Stimulated activated CD4-positive, alpha-beta T cell treated with anti-CD3 and anti-CD28 coated beads, Interleukin-2, amount 100 ng/mL, for 48 hours (primary cell): ENCODE data around the gene GIMD1.
"Not testable (repeated sequence)": the region's sequence is repeated elsewhere in the genome, so short reads cannot be mapped to it uniquely, and the experiment has no call there.

ENCODE experiments used
- DNase-seq, 2 donors: peaks; one replicate each; pipeline ENCODE4 v3.0.0-alpha.2; 2020

The GIMD1 gene

DNA sequence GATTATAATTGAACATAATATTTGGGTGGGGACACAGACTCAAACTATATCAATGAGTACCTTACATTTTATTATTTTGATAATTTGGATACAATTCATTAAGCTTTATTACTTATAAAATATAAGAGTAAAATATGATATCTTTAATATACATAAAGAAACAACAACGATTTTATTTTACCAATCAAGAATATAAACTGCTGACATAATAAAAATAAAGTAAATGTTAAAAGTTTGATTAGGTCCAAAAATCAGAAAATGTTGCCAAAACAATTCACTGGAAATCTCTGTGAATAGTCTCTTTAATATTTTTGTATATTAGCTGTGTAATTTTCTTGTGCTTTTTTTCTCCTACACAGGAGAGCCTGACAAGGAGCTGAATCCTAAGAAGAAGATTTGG, 21.4 kb downstream of the GIMD1 start:
- no peak for DNase-seq

DNA sequence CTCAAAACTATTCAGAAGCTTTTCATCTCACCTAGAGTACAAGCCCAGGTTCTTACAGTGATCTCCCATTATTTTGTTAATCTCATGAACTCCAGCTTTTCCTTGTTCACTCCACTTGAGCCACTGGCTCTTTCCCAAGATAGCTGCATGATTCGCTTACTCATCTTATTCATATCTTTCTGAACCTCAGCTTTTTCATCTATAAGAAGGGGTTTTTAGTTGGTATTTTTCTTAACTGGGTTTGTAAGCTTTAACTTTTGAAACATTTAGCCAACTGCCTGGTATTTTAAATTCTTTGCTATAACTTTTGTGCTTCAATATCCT, 24.0 kb downstream of the GIMD1 start:
- DNase-seq = no peak

DNA sequence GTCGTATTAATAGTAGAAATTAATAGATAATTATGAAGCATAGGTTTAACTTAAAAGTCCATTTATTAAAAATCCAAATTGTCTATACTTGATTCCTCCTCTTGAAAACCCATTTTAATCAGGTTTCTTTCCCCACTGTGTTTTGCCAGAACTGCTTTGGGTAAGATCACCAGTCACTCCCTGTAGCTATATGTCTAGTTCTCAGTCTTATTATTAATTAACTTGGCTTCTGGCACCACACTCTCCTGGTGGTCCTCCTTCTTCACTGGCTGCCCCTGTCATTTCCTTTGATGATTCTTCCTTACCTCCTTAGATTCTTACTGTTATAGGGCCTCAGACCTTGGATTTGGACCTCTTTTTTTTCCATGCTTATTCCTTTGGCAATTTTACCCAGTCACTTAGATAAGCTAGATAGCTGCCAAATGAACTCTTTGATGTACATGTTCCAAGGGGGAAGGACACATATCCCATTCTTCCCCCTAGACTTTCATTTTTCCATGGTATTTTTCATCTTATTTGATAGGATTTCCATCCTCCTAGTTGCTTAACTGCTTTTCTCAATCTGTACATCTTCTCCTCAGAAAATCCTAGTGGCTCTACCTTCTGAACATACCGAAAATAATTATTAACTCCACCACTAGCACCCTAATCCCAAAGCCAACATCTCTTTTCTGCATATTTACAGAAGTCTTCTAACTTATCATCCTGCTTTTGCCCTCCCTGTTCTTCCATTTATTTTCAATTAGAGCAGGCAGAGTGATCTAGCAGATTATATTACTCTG, 24.5 kb downstream of the GIMD1 start:
- DNase-seq = no peak

DNA sequence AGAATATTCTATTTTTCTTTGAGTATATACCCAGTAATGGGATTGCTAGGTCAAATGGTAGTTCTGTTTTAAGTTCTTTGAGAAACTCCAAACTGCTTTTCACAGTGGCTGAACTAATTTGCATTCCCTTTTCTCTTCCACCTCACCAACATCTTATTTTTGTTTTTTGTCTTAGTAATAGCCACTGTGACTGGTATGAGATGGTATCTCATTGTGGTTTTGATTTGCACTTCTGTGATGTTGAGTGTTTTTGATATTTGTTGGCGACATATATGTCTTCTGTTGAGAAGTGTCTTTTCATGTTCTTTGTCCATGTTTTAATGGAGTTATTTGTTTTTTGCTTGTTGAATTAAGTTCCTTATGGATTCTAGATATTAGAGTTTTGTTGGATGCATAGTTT, 27.8 kb downstream of the GIMD1 start:
- no peak for DNase-seq

DNA sequence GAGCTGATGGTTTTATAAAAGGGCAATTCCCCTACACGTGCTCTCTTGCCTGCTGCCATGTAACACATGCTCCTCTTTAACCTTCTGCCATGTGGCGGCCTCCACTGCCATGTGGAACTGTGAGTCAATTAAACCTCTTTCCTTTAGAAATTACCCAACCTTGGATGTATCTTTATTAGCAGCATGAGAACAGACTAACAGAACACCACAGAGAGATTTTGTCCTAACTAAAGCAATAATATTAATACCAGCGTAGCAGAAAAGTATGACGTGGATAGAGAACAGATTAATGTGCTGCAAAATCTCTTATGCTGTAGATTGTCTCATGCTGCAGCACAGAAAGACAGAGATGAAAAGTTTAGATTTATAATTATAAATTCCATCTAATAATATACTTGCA, 29.1 kb downstream of the GIMD1 start:
- DNase-seq = no peak

DNA sequence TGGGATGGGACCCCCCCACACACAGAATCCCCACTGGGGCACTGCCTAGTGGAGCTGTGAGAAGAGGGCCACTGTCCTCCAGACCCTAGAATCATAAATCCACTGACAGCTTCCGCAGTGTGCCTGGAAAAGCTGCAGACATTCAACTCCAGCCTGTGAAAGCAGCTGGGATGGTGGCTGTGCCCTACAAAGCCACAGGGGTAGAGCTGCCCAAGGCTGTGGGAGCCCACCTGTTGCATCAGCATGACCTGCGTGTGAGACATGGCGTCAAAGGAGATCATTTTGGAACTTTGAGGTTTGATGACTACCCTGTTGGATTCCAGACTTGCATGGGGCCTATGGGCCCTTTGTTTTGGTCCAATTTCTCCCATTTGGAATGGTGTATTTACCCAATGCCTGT, 29.9 kb downstream of the GIMD1 start:
- DNase-seq = no peak

DNA sequence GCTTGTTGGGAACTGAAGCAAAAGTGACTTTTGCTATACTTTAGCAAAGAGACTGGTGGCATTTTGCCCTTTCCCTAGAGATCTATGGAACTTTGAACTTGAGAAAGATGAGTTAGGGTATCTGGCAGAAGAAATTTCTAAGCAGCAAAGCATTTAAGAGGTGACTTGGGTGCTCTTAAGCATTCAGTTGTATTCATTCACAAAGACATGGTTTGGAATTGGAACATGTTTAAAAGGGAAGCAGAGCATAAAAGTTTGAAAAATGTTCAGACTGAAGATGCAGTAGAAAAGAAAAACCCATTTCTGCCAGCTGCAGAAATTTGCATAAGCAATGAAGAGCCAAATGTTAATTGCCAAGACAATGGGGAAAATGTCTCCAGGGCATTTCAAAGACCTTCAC, 30.7 kb downstream of the GIMD1 start:
- no peak for DNase-seq

DNA sequence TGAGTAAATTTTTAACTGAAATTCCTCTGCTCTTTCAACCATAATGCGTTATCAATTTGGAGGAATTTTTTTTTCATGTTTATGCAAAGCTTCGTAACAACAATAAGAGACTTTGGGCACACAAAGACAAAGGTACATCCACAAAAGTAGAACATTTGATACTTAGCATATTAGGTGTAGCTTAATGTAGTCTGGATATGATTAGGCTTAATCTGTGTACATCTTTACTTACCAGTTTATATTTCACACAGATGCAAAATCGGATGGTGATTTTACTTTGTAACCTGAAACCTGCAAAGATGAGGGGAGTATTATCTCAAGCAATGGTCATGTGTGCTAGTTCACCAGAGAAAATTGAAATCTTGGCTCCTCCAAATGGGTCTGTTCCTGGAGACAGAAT, 32.0 kb downstream of the GIMD1 start:
- no peak for DNase-seq

DNA sequence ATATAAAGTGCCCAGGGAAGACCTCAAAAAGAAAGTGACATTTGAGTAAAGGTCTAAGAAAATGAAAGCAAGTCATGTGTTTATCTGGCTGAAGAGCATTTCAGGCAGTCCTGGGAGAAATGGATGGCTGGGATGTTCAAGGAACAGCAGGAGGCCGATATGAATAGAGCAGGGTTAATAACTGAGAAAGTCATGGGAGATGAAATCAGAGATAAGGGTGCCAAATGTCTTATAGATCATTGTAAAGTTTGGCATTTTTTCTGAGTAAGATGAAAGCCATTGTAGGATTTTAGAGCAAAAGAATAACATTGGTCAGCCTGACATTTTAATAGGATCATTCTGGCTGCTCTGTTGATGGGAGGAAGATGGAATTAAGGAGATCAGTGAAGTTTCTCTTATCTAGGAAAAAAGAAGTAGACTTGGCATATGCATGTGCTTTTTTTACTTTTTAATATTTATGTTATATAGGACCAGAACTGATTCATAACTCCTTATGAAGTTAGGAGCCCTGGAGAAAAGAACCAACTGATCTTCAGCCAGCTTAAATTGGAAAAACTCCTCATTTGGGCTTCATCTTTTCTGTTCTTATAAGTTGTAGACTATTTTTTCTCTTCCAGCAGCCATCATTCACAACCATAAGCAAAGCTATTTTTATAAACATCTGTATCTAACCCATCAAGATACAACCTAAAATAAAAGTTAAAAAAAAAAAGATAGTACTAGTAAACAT, 33.7 kb downstream of the GIMD1 start:
- DNase-seq = no peak

DNA sequence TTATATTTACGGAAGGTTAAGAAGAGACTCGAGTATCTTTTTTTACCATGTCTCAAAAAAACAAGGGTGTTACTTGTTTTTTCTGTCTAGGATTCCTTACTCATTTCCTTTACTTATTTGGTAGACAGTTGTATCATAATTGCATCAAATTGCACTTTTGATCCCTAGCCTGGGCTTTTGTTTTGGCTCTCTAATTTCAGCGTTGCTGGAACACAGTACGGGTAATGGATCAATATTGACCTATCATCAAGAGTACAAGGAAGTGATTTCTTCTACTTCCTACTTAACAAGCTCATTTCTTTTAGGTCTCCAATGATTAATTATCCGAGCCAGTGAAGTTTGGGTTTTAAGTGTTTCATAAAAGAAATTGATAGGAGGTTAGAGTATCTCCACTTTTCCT, 35.4 kb downstream of the GIMD1 start:
- no peak for DNase-seq

DNA sequence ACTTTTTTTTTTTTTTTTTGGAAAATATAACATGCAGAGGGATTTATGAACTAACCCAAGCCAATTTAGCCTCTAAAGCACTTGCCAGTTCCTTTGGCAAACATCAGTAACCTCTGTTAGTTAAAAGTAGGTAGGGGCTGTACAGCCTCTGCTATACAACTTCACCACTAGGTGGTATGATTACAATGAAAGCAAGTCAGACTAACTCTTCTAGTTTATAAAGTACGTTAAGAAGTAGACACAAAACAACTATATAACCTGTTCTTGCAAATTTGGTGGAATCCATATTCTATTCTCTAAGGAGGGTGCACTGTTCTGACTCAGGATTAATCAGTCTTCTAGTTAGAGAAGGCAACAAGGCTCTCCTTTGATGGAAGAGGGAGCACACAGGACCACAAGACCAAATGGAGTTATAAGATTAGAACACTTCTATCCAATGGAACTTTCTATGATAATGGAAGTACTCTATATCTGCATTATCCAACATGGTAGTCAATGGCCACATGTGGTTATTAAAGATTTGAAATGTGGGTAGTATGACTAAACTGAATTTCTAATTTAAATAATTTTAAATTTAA, 39.4 kb downstream of the GIMD1 start:
- DNase-seq = no peak

DNA sequence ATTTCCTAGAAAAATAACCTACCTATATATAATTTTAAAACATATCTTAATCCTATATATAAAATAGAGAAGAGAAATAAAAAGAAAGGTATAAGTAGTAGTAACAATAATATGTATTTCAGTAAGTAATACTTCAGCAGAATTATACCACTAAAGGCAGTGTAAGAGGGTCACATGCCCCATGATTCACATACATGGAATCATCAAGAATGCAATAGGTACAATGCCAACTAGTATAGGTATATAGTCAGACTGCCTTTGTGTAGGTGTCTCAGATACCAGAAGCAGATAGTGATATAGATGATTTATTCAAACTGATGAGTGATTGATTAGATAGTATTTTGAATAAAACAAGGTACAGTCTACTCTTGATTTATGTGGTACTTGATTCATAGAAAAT, 42.8 kb downstream of the GIMD1 start:
- DNase-seq = no peak

DNA sequence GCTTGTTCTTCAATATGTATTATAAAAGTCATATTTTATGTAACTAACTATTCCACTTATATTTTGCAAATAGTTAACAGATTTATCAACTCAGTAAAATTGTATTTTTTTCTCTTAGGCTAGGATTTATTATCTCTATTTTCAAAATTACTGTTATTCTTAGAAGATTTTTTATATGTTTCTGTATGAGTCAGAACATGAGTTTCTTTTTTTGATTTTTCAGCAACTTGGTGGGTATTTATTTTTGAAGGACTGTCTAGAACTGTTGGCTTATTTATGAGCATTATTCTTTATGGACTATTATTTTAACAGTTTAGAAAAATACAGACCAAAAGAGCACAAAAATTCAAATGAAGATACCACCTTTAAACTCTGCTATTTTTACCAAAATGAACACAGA, 45.5 kb downstream of the GIMD1 start:
- no peak for DNase-seq

DNA sequence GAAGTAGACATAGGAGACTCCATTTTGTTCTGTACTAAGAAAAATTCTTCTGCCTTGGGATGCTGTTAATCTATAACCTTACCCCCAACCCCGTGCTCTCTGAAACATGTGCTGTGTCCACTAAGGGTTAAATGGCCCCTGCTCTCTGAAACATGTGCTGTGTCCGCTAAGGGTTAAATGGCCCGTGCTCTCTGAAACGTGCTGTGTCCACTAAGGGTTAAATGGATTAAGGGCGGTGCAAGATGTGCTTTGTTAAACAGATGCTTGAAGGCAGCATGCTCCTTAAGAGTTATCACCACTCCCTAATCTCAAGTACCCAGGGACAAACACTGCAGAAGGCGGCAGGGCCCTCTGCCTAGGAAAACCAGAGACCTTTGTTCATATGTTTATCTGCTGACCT, 46.8 kb downstream of the GIMD1 start:
- DNase-seq = not testable (repeated sequence)

DNA sequence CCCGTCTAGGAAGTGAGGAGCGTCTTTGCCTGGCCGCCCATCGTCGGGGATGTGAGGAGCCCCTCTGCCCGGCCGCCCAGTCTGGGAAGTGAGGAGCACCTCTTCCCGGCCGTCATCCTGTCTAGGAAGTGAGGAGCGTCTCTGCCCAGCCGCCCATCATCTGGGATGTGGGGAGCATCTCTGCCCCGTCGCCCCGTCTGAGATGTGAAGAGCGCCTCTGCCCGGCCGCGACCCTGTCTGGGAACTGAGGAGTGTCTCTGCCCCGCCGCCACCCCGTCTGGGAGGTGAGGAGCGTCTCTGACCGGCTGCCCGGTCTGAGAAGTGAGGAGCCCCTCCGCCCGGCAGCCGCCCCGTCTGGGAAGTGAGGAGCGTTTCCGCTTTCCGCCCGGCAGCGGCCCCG, 47.4 kb downstream of the GIMD1 start:
- not testable (repeated sequence) for DNase-seq

DNA sequence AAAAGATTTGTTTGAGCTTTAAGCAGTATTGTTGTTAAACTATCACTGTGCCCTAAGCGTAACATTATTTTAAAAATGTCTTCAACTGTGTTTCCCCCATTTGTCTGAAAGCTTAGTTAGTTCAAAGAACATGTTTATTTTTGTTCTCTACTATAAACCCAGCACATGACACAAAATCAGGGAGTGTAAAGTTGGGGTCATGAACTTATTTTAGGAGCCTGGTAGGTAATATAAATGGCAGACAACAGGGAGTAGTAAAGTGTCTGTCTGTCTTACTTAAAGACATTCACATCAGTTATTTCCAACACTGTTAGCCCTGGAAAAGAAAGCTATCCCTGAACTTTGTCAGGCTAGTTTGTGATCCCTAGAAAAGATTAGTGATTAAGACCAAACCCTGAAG, 48.3 kb downstream of the GIMD1 start:
- no peak for DNase-seq

DNA sequence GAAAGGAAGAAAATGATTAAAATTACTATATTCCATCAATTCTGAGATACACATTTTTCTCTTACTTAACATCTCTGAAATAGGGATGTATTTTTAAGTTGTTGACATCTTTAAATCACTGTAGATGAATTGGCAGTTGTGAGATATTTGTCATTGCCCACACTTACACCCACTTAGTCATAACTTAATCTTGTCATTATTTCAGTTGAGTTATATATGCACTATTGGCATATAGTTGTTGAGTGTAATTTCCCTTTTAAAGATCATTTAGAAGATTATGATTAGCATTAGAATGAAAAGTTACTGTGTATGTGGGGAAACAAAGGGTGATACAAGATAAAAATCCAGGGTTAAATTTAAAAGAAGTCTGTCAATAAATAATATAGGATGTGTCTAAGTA, 50.1 kb downstream of the GIMD1 start:
- DNase-seq = no peak

DNA sequence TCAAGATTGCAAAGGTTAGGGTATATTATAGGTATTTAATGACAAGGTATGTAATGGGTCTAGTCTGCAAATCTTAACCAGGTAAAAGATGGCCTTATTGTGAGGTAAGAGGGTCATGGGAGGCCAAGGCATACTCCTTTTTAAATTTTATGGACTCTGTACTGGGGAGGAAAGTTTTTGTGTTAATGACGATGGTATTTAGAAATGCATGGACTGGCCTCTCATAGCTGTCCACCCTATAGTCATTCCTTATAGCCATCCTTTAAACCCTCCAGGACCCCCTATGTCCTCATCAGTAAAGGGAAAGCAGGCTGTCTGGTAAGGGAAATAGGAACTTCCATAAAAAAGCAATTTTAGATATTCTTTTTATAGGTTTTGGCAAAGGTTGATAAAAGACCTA, 50.8 kb downstream of the GIMD1 start:
- DNase-seq = no peak

DNA sequence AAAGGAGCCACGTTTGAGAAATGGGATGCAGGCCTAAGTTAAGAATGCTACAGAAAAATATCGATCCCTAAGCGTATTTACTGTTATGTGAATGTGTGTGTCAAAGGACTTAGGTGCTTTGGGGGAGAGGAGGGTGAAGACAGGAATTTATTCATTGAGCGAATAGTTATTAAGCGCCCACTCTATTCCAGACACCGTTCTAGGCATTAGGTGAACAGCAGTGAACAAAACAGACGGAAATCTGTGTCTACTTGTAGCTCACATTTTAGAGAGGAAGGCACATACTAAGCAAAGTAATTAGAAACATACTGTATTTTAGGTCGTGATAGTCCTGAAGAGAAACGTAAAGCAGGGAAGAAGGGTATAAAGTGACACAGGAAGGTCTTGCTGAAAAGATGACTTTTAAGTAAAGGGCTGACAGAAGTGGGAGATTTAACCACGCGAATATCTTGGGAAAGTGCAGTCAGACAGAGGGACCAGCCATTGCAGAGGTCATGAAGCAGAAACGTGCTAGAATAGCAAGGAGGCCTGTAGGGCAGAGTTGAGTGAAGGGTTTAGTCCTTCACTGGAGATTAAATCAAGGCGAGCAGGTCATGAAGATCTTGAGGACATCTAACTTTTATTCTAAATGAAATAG, 51.7 kb downstream of the GIMD1 start:
- no peak for DNase-seq

DNA sequence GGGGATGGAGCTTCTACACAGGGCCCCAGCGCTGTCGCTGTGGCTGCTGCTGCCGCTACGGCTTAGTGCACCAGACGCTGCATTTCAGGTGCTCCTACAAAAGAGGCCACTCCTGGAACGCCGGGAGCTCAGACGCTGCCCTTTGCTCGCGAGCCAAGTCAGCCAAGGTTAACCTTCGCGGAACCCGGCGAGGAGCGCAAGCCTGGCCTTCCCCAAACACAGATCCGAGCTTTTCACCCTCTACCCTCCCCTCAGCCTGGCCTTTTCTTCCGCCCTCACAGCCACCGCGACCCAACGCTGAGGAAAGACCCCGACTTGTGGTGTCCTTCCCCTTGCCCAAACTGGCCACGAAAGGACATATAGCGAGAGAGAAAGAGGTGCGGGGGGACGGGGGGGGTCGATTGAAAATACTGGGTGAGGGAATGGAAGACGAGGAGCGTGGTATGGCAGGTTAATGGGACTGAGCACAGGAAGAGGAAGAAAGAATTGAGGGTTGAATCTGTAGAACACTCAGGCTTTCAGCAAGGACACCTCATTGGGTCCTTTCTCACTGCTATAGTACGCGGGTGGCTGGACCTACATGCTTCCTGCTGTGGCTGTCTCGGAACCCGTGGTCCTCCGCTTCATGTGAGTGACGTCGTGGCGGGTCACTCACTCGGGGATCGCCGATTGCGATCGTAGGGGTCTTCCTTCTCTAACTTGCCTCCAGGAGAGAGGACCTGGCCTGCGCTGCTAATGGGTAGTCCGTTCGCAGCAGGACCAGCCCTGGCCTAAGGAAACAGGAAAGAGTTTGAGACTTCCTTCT, 52.4 kb downstream of the GIMD1 start, which contains the start of the genes AIMP1 and TBCK:
AIMP1 (plus strand) TSS at position 583 of the 805 bp plus-strand sequence. CDS start 8,460 bp downstream, outside the sequence.
TBCK (minus strand) TSS at position 242 of the 805 bp plus-strand sequence. CDS start 7,249 bp downstream, outside the sequence.
- DNase-seq = peak; percentile 76 to 79

DNA sequence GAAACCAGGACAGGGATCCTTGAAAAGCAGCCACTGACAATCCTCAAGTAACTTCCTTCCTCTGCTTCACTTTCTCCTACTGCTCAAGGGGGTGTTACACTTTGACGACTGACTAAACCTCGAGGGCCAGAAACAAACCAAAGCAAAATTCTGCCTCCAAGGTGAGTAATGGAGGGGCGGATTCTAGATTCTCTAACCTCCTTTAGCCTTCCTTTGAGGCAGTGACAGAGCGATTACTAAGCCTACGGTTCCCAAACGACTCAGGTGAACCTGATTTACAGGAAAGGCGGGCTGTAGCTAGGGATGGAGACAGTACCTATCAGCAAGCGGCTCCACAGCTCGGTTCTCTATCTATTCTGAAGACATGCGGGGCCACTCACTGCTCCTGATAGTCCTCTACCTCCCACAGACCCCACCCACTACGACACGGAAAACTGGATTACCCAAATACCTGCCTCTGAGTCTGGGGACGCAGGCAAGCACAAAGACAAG, 53.1 kb downstream of the GIMD1 start:
- peak in 1 of 2 donors; percentile 29 for DNase-seq

DNA sequence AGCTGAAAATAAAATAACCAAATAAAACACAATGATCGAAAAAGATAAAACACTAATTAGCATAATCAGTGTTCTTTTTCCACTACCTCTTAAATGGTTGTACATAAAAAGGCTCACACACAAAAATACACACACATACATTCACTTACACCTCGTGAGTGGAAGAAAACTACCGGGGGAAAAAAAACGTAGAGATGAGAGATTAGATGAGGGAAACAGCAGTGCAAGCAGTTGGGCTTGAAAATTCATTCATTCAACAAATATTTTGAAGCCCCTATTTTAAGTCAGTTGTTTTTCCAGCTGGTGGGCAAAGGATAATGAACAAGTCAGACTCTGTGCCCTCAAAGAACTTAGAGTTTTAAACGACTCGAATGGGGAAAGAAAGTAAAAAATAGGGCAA, 53.6 kb downstream of the GIMD1 start:
- DNase-seq = no peak
